ENCODE data around the gene LYRM1.
"Not testable (repeated sequence)": the region's sequence is repeated elsewhere in the genome, so short reads cannot be mapped to it uniquely, and the experiment has no call there.

Gene LYRM1

DNA sequence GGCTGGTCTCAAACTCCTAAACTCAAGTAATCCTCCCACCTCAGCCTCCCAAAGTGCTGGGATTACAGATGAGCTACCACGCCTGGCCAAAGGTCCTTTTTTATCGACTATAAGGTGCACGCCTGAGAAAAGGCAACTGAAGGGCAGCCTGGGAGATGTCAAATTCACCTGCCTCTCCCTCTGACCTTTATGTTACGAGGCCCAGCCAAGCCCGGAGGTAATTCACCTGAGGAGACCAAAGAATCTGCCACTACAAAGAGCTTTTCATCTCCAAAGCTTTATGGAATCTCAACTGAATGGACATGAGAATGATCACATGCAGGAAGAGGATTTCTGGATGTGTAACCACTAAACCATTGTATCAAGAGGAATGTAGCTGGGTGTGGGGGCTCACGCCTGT lies 37.2 kb downstream of the LYRM1 start:
- no peak for DNase-seq (ENCODE audit: low read depth in 2 of 2)

- no peak for DNase-seq (ENCODE audit: low read depth in 2 of 2)
Observed at GRCh38 chr16:20938426-20938825, 37.9 kb downstream of the LYRM1 start.

DNA sequence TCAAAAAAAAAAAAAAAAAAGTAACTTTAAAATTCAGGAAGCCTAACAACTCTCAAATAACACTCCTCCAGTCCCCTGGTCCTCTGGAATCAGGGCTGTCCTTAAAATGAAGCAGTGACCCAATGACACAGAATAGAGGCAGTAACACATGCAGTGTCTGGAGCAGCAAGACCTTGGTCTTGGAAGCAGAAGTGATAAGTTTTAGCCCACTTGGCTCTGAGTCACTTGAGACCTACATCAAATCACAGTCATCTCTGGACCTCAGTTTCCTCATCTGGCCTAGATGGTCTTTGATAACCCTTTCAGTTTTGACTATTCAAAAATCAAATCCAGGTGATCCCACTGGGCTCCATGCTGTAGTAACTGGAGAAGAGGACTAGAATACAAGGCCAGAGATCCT lies 39.0 kb downstream of the LYRM1 start:
- no peak for DNase-seq (ENCODE audit: low read depth in 2 of 2)

GRCh38 chr16:20940871-20941635 lies 40.5 kb downstream of the LYRM1 start:
- no peak for DNase-seq (ENCODE audit: low read depth in 2 of 2)

DNA sequence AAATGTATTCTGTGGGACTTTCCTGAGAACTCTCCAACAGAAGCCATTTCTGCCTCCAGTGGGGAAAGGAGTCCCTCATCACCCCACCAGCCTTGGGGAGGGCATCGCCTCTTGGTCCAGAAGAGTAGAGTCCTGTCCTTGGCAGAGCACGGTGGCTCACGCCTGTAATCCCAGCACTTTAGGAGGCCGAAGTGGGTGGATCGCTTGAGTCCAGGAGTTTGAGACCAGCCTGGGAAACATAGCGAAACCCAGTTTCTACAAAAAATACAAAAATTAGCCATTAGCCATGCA lies 41.0 kb downstream of the LYRM1 start:
- no peak for DNase-seq (ENCODE audit: low read depth in 2 of 2)

GRCh38 chr16:20942256-20942655 lies 41.7 kb downstream of the LYRM1 start:
- no peak for DNase-seq (ENCODE audit: low read depth in 2 of 2)

DNA sequence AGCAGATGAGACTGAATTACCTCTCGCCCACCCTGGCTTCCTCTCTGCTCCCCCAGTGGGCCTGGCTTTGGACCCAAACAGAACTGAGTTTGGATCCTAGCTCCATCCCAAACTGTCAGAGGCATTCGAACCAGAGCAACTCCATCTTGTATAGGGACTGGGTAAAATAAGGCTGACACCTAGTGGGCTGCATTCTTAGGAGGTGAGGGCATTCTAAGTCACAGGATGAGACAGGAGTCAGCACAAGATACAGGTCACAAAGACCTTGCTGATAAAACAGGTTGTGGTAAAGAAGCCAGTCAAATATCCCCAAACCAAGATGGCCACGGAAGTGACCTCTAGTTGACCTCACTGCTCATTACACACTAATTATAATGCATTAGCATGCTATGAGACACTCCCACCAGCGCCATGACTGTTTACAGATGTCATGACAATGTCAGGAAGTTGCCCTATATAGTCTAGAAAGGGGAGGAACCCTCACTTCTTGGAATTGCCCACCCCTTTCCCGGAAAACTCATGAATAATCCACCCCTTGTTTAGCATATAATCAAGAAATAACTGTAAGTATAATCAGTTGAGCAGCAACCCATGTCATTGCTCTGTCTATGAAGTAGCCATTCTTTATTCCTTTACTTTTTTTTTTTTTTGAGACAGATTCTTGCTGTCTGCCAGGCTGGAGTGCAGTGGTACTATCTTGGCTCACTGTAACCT lies 44.4 kb downstream of the LYRM1 start:
- DNase-seq (ENCODE audit: low read depth in 2 of 2), result no peak

GRCh38 chr16:20945575-20945875 lies 45.0 kb downstream of the LYRM1 start:
- not testable (repeated sequence) for DNase-seq (ENCODE audit: low read depth in 2 of 2)

- DNase-seq (ENCODE audit: low read depth in 2 of 2), result no peak
Observed at GRCh38 chr16:20946015-20946629, 45.6 kb downstream of the LYRM1 start.

DNA sequence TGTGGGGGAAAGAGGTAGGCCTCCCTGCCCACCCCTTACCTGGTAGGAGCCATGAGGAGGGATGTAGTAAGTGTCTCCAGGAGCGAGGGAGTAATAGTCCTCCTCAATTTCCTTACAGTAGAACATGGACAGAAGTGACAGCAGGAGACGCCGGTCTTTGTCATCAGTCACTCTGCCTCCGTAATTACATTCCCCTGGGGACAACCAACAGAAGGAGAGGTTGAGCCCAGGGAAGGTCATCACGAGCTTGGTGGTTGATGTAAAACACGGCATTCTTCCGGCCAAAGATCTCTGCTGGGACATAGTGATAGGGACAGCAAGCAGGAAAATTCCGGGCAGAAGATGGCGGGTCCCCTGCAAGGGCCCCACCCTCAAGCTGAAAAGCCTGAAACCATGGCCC lies 47.9 kb downstream of the LYRM1 start:
- no peak for DNase-seq (ENCODE audit: low read depth in 2 of 2)

DNA sequence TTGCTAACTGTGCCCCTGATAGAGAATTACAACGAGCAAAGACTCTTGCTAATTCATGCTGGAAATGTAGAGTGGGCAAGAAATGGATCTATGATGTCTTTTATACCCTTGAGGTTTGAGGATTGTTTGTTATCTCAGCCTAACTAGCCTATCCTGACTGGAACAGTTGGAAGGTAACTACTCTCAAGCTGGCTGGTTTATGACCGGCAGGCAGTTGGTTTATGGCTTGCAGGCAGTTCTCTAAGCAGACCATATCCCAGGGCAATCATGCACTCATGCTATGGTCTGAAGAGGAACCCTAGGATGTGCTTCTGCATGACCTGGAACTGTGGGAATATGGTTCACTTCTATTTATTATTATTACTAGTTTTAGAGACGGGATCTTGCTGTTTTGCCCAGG lies 49.1 kb downstream of the LYRM1 start:
- no peak for DNase-seq (ENCODE audit: low read depth in 2 of 2)

GRCh38 chr16:20950294-20950693 lies 49.7 kb downstream of the LYRM1 start:
- DNase-seq (ENCODE audit: low read depth in 2 of 2), result no peak

DNA sequence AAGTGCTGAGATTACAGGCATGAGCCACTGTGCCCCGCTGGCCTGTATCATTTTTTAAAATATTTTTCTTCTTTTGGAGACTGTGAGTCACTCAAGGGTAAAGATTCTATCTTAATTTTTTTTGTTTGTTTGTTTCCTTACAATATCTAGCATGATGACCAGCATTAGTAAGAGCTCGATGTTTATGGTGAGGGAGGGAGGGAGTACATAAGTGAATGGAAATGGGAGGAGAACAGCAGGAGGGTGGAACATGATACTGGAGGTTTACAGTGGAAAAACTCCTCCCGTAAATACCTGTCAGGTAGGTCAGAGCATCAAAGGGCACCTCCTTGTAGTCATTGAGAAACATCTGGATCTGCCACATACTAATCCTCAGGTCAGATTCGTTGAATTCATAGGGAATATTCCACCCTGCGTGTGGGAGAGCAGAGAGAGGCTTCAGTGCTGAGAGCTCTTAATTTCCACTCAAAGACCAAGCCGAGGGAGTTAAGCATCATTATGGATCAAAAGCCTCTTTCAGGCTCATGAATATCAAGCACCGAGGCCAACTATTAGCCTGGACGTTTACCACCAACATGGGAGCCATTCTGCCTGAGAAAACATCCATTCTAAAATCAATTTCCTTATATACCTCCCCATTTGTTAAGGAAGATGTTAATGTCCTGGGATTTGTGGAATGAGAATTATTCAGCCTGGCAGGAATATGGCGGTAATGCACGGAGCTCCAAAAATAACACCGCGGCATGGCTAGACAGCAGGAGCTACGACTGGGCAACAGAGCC lies 51.8 kb downstream of the LYRM1 start:
- DNase-seq (ENCODE audit: low read depth in 2 of 2), result no peak

GRCh38 chr16:20954574-20954973 lies 54.0 kb downstream of the LYRM1 start:
- DNase-seq (ENCODE audit: low read depth in 2 of 2), result no peak

- DNase-seq (ENCODE audit: low read depth in 2 of 2), result no peak
Observed at GRCh38 chr16:20956319-20956718, 55.7 kb downstream of the LYRM1 start.

DNA sequence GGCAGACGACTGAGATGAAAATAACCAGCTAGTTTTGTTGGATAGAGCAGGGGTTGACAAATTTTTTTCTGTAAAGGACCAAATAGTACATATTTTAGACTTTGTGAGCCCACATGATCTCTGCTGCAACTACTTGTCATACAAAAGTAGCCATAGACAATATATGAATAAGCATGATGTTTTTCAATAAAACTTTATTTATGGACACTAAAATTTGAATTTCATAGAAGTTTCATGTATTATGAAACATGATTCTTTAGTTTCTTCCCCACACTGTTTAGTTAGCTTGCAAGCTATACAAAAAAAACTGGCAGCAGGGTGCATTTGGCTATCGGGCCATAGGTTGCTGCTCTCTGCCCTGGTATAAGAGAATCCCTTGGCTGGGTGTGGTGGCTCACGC lies 56.6 kb downstream of the LYRM1 start:
- DNase-seq (ENCODE audit: low read depth in 2 of 2), result no peak

DNA sequence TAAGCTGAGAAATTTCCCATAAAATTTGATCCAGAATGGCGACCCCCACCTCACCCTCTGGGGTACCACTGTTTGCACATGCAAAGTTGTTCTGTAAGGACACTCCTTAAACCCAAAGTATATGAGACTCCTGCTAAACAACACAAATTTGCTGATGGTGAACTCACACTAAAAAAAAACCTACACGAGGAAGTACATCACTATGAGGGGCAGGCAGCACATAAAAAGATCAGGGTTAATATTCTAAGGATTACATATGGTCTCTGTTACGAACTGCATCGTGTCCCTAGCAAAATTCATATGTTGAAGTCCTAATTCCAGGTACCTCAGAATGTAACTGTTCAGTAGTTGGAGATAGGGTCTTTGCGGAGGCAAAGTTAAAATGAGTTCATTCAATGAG lies 60.3 kb downstream of the LYRM1 start:
- DNase-seq (ENCODE audit: low read depth in 2 of 2), result no peak

GRCh38 chr16:20968765-20969164 lies 68.2 kb downstream of the LYRM1 start:
- DNase-seq (ENCODE audit: low read depth in 2 of 2), result no peak

- DNase-seq (ENCODE audit: low read depth in 2 of 2), result no peak
Observed at GRCh38 chr16:20969386-20969785, 68.8 kb downstream of the LYRM1 start.

- no peak for DNase-seq (ENCODE audit: low read depth in 2 of 2)
Observed at GRCh38 chr16:20971401-20971800, 70.8 kb downstream of the LYRM1 start.

DNA sequence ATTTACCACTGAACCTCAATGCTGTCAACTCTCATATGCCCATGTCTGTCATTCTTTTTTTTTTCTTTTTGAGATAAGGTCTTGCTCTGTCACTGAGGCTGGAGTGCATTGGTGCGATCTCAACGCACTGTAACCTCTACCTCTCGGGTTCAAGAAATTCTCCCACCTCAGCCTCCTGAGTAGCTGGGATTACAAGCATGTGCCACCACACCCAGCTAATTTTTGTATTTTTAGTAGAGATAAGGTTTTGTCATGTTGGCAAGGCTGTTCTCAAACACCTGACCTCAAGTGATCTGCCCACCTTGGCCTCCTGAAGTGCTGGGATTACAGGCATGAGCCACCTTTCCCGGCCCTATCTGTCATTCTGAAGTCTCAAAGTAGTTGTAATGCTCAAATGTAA lies 72.6 kb downstream of the LYRM1 start:
- DNase-seq (ENCODE audit: low read depth in 2 of 2), result not testable (repeated sequence)

Measured in activated CD8-positive, alpha-beta memory T cell treated with anti-CD3 and anti-CD28 coated beads for 4 hours (primary cell).